Neural cell (in vitro differentiated cells): ENCODE measurements around the gene IL18R1.

Experiments used
- EZH2 ChIP-seq: fragments of 200-600, 300-800 bp; shearing (Covaris generic), sonication (generic); IDR thresholded peaks from 2 replicates; pipeline ENCODE4 v1.6.1; 2014; ENCODE audit warnings: antibody characterized with exemption, low read length, borderline replicate concordance, mild to moderate bottlenecking; ENCODE audit not compliant: insufficient read depth, poor library complexity, severe bottlenecking
- POLR2AphosphoS5 ChIP-seq: IDR thresholded peaks from 2 replicates; pipeline ENCODE4 v1.6.1; 2012
- TF ChIP-seq, protein P1 (sequence below): fragments of 450-650 bp; IDR thresholded peaks from 2 replicates; pipeline ENCODE4 v1.5.1; 2014; ENCODE audit warnings: antibody characterized with exemption, mild to moderate bottlenecking, moderate library complexity; ENCODE audit not compliant: poor library complexity, severe bottlenecking

DNA sequence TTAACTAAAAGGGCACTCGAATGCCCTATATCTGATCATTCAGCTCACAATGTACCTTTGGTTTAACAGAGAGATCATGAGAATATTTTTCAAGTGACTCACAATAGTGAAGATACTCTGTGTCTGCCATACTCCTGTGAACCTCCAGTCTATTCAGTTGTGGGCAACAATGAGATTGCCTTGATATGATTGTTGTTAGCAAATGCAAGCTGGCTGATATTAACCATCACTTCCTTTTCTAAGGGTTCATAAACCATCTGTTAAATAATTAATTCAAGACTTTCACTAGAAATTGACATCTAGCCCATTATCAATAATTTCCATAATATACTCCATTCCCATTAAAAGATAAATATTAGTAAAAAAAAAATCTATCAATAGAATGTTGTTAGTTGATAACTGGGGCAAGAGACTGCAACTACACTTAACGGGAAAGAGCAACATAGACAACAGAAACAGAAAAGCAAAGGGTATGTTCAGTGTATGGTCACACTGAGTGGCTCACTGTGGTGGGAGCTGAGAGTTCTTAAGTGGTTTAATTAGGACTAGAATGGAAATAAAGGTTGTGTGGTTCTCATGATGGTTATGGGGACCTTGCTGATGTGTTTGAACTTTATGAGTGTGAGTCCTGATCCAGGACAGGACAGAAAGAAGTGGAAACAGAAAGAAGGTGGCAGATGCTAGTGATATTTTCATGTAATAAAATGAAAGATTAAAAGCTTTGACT is 79.2 kb downstream of the IL18R1 start:
- TF ChIP-seq, protein P1, sequence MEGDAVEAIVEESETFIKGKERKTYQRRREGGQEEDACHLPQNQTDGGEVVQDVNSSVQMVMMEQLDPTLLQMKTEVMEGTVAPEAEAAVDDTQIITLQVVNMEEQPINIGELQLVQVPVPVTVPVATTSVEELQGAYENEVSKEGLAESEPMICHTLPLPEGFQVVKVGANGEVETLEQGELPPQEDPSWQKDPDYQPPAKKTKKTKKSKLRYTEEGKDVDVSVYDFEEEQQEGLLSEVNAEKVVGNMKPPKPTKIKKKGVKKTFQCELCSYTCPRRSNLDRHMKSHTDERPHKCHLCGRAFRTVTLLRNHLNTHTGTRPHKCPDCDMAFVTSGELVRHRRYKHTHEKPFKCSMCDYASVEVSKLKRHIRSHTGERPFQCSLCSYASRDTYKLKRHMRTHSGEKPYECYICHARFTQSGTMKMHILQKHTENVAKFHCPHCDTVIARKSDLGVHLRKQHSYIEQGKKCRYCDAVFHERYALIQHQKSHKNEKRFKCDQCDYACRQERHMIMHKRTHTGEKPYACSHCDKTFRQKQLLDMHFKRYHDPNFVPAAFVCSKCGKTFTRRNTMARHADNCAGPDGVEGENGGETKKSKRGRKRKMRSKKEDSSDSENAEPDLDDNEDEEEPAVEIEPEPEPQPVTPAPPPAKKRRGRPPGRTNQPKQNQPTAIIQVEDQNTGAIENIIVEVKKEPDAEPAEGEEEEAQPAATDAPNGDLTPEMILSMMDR: no peak
- TF ChIP-seq EZH2: no peak
- TF ChIP-seq POLR2AphosphoS5: no peak
